D721Med (cell line): ENCODE measurements around the gene KCNH5.

Experiments used
- DNase-seq: peaks from one replicate; pipeline ENCODE4 v3.0.0; 2011; ENCODE audit warnings: low spot score; ENCODE audit not compliant: insufficient read length
- FAIRE-seq: peaks from 2 replicates; lab custom pipeline; 2011; peaks lifted over from hg19 to GRCh38; lab: Jason Lieb, UNC
- TF ChIP-seq, protein P1 (sequence below): IDR thresholded peaks from 2 replicates; pipeline ENCODE4 v1.5.1; 2012; ENCODE audit warnings: mild to moderate bottlenecking, control low read depth; ENCODE audit not compliant: insufficient read depth; ENCODE audit errors: missing control alignments

Gene KCNH5

DNA sequence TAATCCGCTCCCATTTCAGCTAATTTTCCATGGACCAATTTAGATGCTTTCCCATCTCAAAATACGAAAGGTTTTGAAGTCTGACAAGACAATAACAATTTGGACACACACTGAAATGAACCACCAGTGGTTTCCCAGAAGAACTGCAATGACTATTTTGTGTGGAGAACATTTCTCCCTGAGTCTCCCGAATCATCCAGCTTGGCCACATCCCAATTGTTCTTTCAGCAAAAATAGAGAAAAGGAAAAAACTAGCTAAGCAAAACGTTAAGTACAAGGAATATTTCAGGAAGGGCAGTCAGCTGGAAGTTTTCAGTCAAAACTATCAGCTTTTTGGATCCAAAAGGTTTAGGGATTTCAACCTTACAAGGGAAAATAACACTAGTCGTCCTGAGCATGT is 390.6 kb downstream of the KCNH5 start:
- DNase-seq: no peak
- FAIRE-seq: no peak
- TF ChIP-seq, protein P1, sequence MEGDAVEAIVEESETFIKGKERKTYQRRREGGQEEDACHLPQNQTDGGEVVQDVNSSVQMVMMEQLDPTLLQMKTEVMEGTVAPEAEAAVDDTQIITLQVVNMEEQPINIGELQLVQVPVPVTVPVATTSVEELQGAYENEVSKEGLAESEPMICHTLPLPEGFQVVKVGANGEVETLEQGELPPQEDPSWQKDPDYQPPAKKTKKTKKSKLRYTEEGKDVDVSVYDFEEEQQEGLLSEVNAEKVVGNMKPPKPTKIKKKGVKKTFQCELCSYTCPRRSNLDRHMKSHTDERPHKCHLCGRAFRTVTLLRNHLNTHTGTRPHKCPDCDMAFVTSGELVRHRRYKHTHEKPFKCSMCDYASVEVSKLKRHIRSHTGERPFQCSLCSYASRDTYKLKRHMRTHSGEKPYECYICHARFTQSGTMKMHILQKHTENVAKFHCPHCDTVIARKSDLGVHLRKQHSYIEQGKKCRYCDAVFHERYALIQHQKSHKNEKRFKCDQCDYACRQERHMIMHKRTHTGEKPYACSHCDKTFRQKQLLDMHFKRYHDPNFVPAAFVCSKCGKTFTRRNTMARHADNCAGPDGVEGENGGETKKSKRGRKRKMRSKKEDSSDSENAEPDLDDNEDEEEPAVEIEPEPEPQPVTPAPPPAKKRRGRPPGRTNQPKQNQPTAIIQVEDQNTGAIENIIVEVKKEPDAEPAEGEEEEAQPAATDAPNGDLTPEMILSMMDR: no peak
